Hepatocyte (in vitro differentiated cells): ENCODE results near the gene DOCK4.

Experiments
- CTCF ChIP-seq: fragments of 200-600 bp; sonication (generic); IDR thresholded peaks from 2 replicates; pipeline ENCODE4 v1.5.1; 2016; ENCODE audit warnings: antibody characterized with exemption, mild to moderate bottlenecking; ENCODE audit not compliant: poor library complexity
- EZH2 ChIP-seq: fragments of 200-600 bp; sonication (generic); IDR thresholded peaks from 2 replicates; pipeline ENCODE4 v1.6.1; 2016; ENCODE audit warnings: antibody characterized with exemption, mild to moderate bottlenecking, borderline replicate concordance
- EZH2phosphoT487 ChIP-seq: fragments of 200-600 bp; sonication (generic); IDR thresholded peaks from one replicate; pipeline ENCODE4 v1.6.1; 2018; ENCODE audit warnings: antibody characterized with exemption, mild to moderate bottlenecking, low read depth, moderate library complexity; ENCODE audit not compliant: unreplicated experiment, severe bottlenecking

GRCh38 chr7:112135815-112136214, 70.4 kb downstream of the DOCK4 start:
- TF ChIP-seq CTCF (no peak), EZH2 (no peak), EZH2phosphoT487 (no peak)
